Subcutaneous abdominal adipose tissue (tissue), 5 donors: ENCODE data around the gene STMND1.

Experiments
- H3K27ac ChIP-seq: one replicate; pipeline ENCODE4 v1.7.0; 2013; ENCODE audit warnings: low read depth, mild to moderate bottlenecking, inconsistent platforms, low read length, moderate library complexity
- H3K27me3 ChIP-seq, 5 donors: one replicate each; pipeline ENCODE4 v1.7.0; 2013; ENCODE audit warnings: low read length in 5 of 5, inconsistent platforms in 1 of 5; ENCODE audit not compliant: control insufficient read depth in 5 of 5, insufficient read depth in 4 of 5
- H3K36me3 ChIP-seq, 5 donors: one replicate each; pipeline ENCODE4 v1.7.0; 2013; ENCODE audit warnings: low read length in 5 of 5; ENCODE audit not compliant: control insufficient read depth in 5 of 5, insufficient read depth in 5 of 5
- H3K4me1 ChIP-seq, 5 donors: one replicate each; pipeline ENCODE4 v1.7.0; 2013; ENCODE audit warnings: low read length in 5 of 5, mild to moderate bottlenecking in 3 of 5, moderate library complexity in 1 of 5; ENCODE audit not compliant: control insufficient read depth in 5 of 5, insufficient read depth in 5 of 5
- H3K4me3 ChIP-seq, 5 donors: one replicate each; pipeline ENCODE4 v1.7.0; 2013; ENCODE audit warnings: low read length in 5 of 5, low read depth in 1 of 5
- H3K9ac ChIP-seq, 5 donors: one replicate each; pipeline ENCODE4 v1.7.0; 2013; ENCODE audit warnings: low read length in 5 of 5, mild to moderate bottlenecking in 4 of 5, moderate library complexity in 3 of 5
- H3K9me3 ChIP-seq, 5 donors: one replicate each; pipeline ENCODE4 v1.7.0; 2013; ENCODE audit warnings: low read length in 5 of 5; ENCODE audit not compliant: control insufficient read depth in 5 of 5
- donor health status: healthy.
- donor health status: healthy.
- donor health status: healthy.
- donor health status: healthy.
- donor health status: healthy.

STMND1 gene

DNA sequence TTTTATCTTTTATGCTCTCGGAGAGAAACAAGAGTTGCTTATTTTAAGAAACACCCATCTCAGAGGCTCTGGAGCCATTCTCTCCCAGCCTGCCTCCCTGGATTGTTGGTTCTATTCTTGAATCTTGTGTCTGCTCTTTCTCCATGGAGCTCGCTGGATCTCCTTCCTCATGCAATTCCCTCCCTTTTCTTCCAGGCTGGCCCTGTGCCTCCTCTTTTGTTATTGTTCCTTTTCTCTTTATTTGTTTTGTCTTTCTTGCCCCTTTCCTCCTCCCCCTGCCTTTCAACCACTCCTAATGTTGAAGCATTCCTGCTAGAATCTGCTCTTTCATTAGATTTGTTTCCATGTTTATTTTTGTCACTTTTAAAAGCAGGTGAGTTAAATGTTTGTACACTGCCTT is 76.5 kb downstream of the STMND1 start:
- Histone ChIP-seq H3K9ac (no peak overlapping the region), H3K36me3 (no peaks in the 10 kb centered on the region), H3K27me3 (no peaks in the 10 kb centered on the region), H3K27ac (no peak overlapping the region), H3K4me1 (no peaks in the 10 kb centered on the region), H3K9me3 (peaks cover 0 to 4% (median 0%) of the 10 kb centered on the region in 5 donors), H3K4me3 (no peak overlapping the region)

DNA sequence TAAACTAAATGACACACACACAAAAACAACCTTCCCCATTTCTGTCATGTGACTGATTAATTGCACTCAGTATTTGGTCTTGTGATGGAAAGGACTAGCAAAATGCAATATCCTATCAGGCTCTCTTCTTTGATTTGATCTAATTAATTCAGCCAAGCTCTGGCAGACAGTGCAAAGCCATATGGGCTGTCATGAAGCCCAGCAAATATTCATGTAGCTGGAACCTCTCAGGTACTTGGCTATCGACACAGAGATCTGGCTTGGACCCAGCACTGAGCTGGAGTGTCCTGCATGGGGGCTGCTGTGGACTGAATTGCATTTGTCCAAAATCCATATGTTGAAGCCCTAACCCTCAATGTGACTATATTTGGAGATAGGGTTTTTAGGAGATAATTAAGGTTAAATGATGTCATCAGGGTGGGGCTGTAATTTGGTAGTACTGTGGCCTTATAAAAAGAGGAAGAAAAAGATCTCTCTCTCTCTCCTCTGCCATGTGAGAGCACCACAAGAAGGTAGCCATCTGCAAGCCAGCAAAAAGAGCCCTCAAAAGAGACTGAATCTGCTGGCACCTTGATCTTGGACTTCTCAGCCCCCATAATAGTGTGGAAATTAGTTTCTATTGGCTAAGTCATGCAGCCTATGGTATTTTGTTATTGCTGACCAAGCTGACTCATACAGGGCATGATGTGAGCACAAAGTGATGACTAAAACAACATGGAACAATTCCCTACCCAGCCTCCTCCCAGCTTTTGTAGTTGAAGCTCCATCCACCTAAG is 77.1 kb downstream of the STMND1 start:
- no peaks in the 10 kb centered on the region for H3K4me1 ChIP-seq
- H3K4me3 ChIP-seq: no peak overlapping the region
- no peaks in the 10 kb centered on the region for H3K27me3 ChIP-seq
- H3K36me3 ChIP-seq: no peaks in the 10 kb centered on the region
- H3K9me3 ChIP-seq: peaks cover 0 to 4% (median 0%) of the 10 kb centered on the region in 5 donors
- no peak overlapping the region for H3K9ac ChIP-seq
- no peak overlapping the region for H3K27ac ChIP-seq

DNA sequence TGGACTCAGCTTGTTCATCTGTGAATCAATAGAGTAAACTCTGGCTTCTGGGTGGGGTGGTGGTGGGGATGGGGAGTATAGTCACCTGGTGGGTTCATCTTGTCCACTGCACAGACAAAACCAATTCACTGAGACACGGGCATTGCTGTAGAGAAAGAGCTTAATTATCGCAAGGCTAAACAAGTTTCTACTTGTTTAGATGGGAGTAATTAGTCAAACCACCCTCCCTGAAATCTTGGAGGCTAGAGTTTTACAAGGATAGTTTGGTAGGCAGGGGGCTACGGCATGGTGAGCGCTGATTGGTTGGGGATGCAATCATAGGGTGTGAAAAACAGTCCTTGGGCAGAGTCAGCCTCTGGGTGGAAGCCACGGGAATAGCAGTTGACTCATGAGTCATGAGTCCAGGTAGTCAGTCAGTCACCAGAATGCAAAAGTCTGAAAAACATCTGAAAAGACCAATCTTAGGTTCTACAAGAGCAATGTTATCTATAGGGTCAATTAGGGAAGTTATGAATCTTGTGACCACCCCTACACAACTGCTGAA is 77.8 kb downstream of the STMND1 start:
- H3K4me1 ChIP-seq: no peaks in the 10 kb centered on the region
- no peak overlapping the region for H3K9ac ChIP-seq

More for the DNA sequence above, 77.8 kb downstream of the STMND1 start:
- Histone ChIP-seq H3K4me3 (no peak overlapping the region), H3K27me3 (no peaks in the 10 kb centered on the region), H3K9me3 (peaks cover 0 to 4% (median 0%) of the 10 kb centered on the region in 5 donors), H3K36me3 (no peaks in the 10 kb centered on the region), H3K27ac (no peak overlapping the region)
